MCF 10A (cell line): ENCODE measurements around the gene ASCC3. TPM values are rescaled to one million over a fixed set of nuclear protein-coding genes. Genes with fewer than 3 reads are reported as not detected.

Experiments used
- BruUV-seq: library from RNA; stranded (reverse); fragments of 400-500 nt; replicated peaks from 2 replicates; lab custom pipeline; 2021; lab: Mats Ljungman, UMichigan
- CTCF ChIA-PET: fragments of 300-600 bp; sonication (Branson Sonifier 250); formaldehyde crosslinking; extraction: SDS; loops from one replicate; lab custom pipeline; 2021; ENCODE audit warnings: antibody characterized with exemption, inconsistent platforms; lab: Yijun Ruan, JAX
- POLR2A ChIA-PET: fragments of 300-600, 350-650 bp; sonication (Branson Sonifier 250); formaldehyde crosslinking; extraction: SDS; loops from one replicate; lab custom pipeline; 2020; ENCODE audit warnings: antibody characterized with exemption, inconsistent platforms; lab: Yijun Ruan, JAX
- DNase-seq: peaks from one replicate; pipeline ENCODE4 v3.0.0-alpha.2; 2018; ENCODE audit not compliant: unreplicated experiment
- H3K27ac Mint-ChIP-seq: one replicate; pipeline ENCODE4 v1.8.0; 2022; ENCODE audit warnings: mild to moderate bottlenecking, low read depth, mixed read lengths; ENCODE audit not compliant: unreplicated experiment
- H3K27me3 Mint-ChIP-seq: one replicate; pipeline ENCODE4 v1.8.0; 2022; ENCODE audit warnings: mixed read lengths; ENCODE audit not compliant: insufficient read depth, unreplicated experiment
- H3K36me3 Mint-ChIP-seq: one replicate; pipeline ENCODE4 v1.8.0; 2022; ENCODE audit warnings: mild to moderate bottlenecking, moderate library complexity, mixed read lengths; ENCODE audit not compliant: insufficient read depth, unreplicated experiment
- H3K4me1 Mint-ChIP-seq: one replicate; pipeline ENCODE4 v1.8.0; 2022; ENCODE audit warnings: mixed read lengths; ENCODE audit not compliant: insufficient read depth, unreplicated experiment
- H3K4me3 Mint-ChIP-seq: one replicate; pipeline ENCODE4 v1.8.0; 2022; ENCODE audit warnings: mild to moderate bottlenecking, moderate library complexity, mixed read lengths; ENCODE audit not compliant: unreplicated experiment
- H3K9me3 Mint-ChIP-seq: one replicate; pipeline ENCODE4 v1.8.0; 2022; ENCODE audit warnings: mixed read lengths; ENCODE audit not compliant: unreplicated experiment
- CTCF ChIP-seq: fragments of 200-600 bp; IDR thresholded peaks from one replicate; pipeline ENCODE4 v1.8.0; 2022; ENCODE audit warnings: antibody characterized with exemption, mild to moderate bottlenecking; ENCODE audit not compliant: unreplicated experiment
- intact Hi-C: fragments of 100-400 bp; cut with micrococcal nuclease; formaldehyde crosslinking; loops from 2 replicates; pipeline ENCODE4 v1.14.1; 2022
- total RNA-seq: library from RNA; stranded (reverse); gene quantifications from 2 replicates; pipeline ENCODE4 v1.2.3, GENCODE V29; 2022

ASCC3 gene
- total RNA-seq, 1 experiment from 2014 or later: 85.0 TPM

GRCh38 chr6:100490065-100490464 lies 391.1 kb downstream of the ASCC3 start:
- intact Hi-C loops: loop anchor here (5.0 kb wide), 1 partner anchor 172 kb away; no protein-coding TSS in a partner anchor
- no peak overlapping the region for H3K4me3 Mint-ChIP-seq

GRCh38 chr6:100488244-100488643 lies 392.9 kb downstream of the ASCC3 start:
- no peaks in the 10 kb centered on the region for H3K9me3 Mint-ChIP-seq
- no peak overlapping the region for H3K27ac Mint-ChIP-seq
- no peaks in the 10 kb centered on the region for H3K27me3 Mint-ChIP-seq
- H3K4me3 Mint-ChIP-seq: no peak overlapping the region
- TF ChIP-seq CTCF: no peak
- BruUV-seq: no TSS peak
- POLR2A ChIA-PET: no interaction called here
- intact Hi-C loops: loop anchor here (10.0 kb wide), 1 partner anchor 483 kb away; no protein-coding TSS in a partner anchor
- peaks cover 14% of the 10 kb centered on the region for H3K4me1 Mint-ChIP-seq
- no peak for DNase-seq
- H3K36me3 Mint-ChIP-seq: peaks cover 6% of the 10 kb centered on the region
- CTCF ChIA-PET: no interaction called here

More at GRCh38 chr6:100490065-100490464, 391.1 kb downstream of the ASCC3 start:
- ChIA-PET CTCF (no interaction called here), POLR2A (no interaction called here)
- TF ChIP-seq CTCF: no peak
- H3K4me1 Mint-ChIP-seq: peaks cover 11% of the 10 kb centered on the region
- no peak for DNase-seq
- H3K9me3 Mint-ChIP-seq: no peaks in the 10 kb centered on the region
- H3K27me3 Mint-ChIP-seq: no peaks in the 10 kb centered on the region
- BruUV-seq: no TSS peak
- H3K27ac Mint-ChIP-seq: no peak overlapping the region
- H3K36me3 Mint-ChIP-seq: peaks cover 6% of the 10 kb centered on the region

- H3K36me3 Mint-ChIP-seq: peaks cover 6% of the 10 kb centered on the region
- intact Hi-C loops: loop anchor here (10.0 kb wide), 1 partner anchor 483 kb away; no protein-coding TSS in a partner anchor
Observed at GRCh38 chr6:100487638-100488037, 393.5 kb downstream of the ASCC3 start.

DNA sequence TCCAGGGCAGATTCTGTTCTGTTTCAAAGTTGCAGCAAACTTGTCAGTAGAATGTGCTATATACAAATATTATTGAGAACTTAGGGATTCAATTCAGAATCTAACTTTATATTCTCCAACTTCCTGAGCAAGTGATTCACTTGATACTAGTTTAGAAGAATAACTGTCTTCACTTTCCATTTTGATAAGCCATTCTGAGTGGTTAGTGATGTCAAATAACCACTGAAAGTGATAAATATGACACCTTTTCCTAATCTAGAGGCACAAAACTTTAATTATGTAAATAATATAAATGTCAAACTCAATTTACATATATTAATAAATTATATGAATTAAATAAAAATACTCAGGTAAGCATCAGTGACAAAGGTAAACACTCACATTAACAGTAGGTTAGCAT lies 395.9 kb downstream of the ASCC3 start:
- H3K9me3 Mint-ChIP-seq: no peaks in the 10 kb centered on the region
- no peak overlapping the region for H3K27ac Mint-ChIP-seq
- peaks cover 6% of the 10 kb centered on the region for H3K4me1 Mint-ChIP-seq
- ChIA-PET POLR2A (no interaction called here), CTCF (interaction anchor here (0.5 to 3.0 kb wide), 2 partner anchors 25 to 369 kb away, joined by 5 to 13 read pairs; no protein-coding TSS in a partner anchor)
- BruUV-seq: no TSS peak
- intact Hi-C loops: loop anchor here (10.0 kb wide), 1 partner anchor 480 kb away; no protein-coding TSS in a partner anchor
- no peak overlapping the region for H3K4me3 Mint-ChIP-seq
- H3K36me3 Mint-ChIP-seq: peaks cover 6% of the 10 kb centered on the region
- no peaks in the 10 kb centered on the region for H3K27me3 Mint-ChIP-seq
- no peak for TF ChIP-seq CTCF
- no peak for DNase-seq

More at GRCh38 chr6:100487638-100488037, 393.5 kb downstream of the ASCC3 start:
- peaks cover 8% of the 10 kb centered on the region for H3K4me1 Mint-ChIP-seq
- no TSS peak for BruUV-seq
- H3K27ac Mint-ChIP-seq: no peak overlapping the region
- H3K27me3 Mint-ChIP-seq: no peaks in the 10 kb centered on the region
- CTCF ChIA-PET: interaction anchor here (0.6 to 3.0 kb wide), 3 partner anchors 372 to 413 kb away, joined by 3 to 13 read pairs (median 4); no protein-coding TSS in a partner anchor
- no peak for TF ChIP-seq CTCF
- DNase-seq: no peak
- H3K4me3 Mint-ChIP-seq: no peak overlapping the region
- H3K9me3 Mint-ChIP-seq: no peaks in the 10 kb centered on the region
- POLR2A ChIA-PET: interaction anchor here (0.7 kb wide), 1 partner anchor 422 kb away, joined by 3 read pairs; no protein-coding TSS in a partner anchor
